Fibroblast of pulmonary artery (primary cell): ENCODE results near the gene POLR1E.
A peak's percentile ranks its signal among the peaks of the same experiment; 100 is the strongest.

Experiments used
- DNase-seq: peaks from one replicate; pipeline ENCODE4 v3.0.0-alpha.2; 2010; ENCODE audit warnings: low read depth
- H3K4me3 ChIP-seq: replicated peaks from 2 replicates; pipeline ENCODE4 v1.5.1; 2011; ENCODE audit warnings: low read depth, mild to moderate bottlenecking, control low read depth, low read length, moderate library complexity
- CTCF ChIP-seq: IDR thresholded peaks from 2 replicates; pipeline ENCODE4 v1.5.1; 2011; ENCODE audit warnings: mild to moderate bottlenecking, control low read depth, low read length, inconsistent platforms; ENCODE audit errors: missing control alignments

Gene POLR1E

GRCh38 chr9:37495571-37495970 is 9.8 kb downstream of the POLR1E start:
- no peak for DNase-seq
- TF ChIP-seq CTCF, result no peak
- H3K4me3 ChIP-seq, result no peak overlapping the region

GRCh38 chr9:37496020-37496419 is 10.3 kb downstream of the POLR1E start:
- TF ChIP-seq CTCF, result no peak
- no peak overlapping the region for H3K4me3 ChIP-seq
- no peak for DNase-seq

DNA sequence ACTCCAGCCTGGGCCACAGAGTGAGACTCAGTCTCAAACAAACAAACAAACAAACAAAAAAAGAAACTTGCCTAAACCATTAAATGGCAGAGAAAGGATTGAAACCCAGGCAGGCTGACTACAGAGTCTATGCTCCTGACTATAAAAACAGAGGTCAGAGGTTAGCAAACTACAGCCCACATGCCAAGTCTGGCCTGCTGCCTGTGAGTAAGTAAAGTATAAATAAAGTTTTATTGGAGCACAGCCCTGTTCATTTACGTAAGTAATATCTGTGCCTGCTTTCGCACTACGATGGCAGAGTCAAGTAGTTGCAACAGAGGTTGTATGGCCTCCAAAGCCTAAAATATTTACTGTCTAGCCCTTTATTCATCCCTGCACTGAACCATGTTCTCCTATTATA is 11.6 kb downstream of the POLR1E start:
- no peak overlapping the region for H3K4me3 ChIP-seq
- TF ChIP-seq CTCF, result no peak
- DNase-seq, result no peak

- no peak for TF ChIP-seq CTCF
- no peak for DNase-seq
- H3K4me3 ChIP-seq, result no peak overlapping the region
Observed at GRCh38 chr9:37498457-37498856, 12.7 kb downstream of the POLR1E start.

GRCh38 chr9:37499297-37499696 is 13.5 kb downstream of the POLR1E start:
- no peak for DNase-seq
- no peak overlapping the region for H3K4me3 ChIP-seq
- no peak for TF ChIP-seq CTCF

DNA sequence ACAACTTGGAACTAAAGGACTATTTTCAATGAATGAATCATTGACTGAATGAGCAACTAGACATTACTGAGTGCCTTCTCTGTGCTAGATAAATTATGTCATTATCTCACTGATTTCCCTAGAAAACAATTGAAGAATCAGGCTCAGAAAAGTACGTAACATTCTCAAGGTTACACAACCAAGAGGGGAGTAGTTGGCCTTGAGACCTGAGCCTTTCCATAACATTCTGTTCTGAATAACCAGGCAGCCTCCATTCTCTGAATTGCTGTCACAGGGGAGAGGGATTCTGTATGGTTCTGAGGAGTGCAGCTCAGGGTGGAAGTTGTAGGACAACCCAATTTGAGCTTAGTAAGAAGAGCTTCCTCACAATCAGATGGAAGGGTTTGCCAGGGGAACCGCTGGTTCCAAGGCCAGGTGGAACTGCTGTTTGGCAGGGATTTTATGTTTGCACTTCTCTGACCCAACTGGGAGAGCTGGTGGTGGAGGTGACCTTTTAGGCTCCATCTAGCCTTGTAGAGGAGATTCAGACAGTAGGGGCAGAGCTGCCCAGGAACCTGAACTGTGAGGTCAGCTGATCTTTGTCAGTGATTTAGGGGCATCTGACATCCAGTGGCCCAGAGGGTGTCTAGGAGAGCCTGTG is 16.3 kb downstream of the POLR1E start:
- H3K4me3 ChIP-seq, result no peak overlapping the region
- TF ChIP-seq CTCF, result no peak
- DNase-seq, result peak; percentile 69

- TF ChIP-seq CTCF, result no peak
- no peak overlapping the region for H3K4me3 ChIP-seq
- DNase-seq, result no peak
Observed at GRCh38 chr9:37503736-37504135, 18.0 kb downstream of the POLR1E start.
